ENCODE results near the gene ITSN1. TPM values are rescaled to one million over a fixed set of nuclear protein-coding genes. Genes with fewer than 3 reads are reported as not detected.

The ITSN1 gene
- total RNA-seq, 4 donors from 2014 or later, result 14.5 to 33.1 (median 26.9) TPM

GRCh38 chr21:33895356-33895755 is 253.1 kb downstream of the ITSN1 start:
- no peaks in the 10 kb centered on the region for H3K27me3 ChIP-seq
- in situ Hi-C loops (cut with MboI; ENCODE audit: low sequenced_read_pairs in 4 of 4) (loop anchor here in 2 of 4 donors (10.0 to 25.0 kb wide), 2 partner anchors 233 to 251 kb away; partner anchors contain the start of genes CRYZL1 (in 1 of the 2) and ITSN1 (in 1 of the 2)), intact Hi-C loops (cut with DNase I; ENCODE audit: low total_unique reads) (no loop called here)
- no peaks in the 10 kb centered on the region for H3K9me3 ChIP-seq
- no peak for DNase-seq
- no peak overlapping the region for H3K4me3 ChIP-seq
- H3K36me3 ChIP-seq, result no peaks in the 10 kb centered on the region
- ATAC-seq, result no peak
- TF ChIP-seq CTCF (IDR thresholded peaks at IDR 0.05 in 4 of 5, conservative IDR thresholded peaks at IDR 0.05 in 1 of 5) (no peak), POLR2A (IDR thresholded peaks at IDR 0.05) (no peak)
- H3K27ac ChIP-seq, result no peak overlapping the region
- H3K4me1 ChIP-seq, result peaks cover 5 to 9% of the 10 kb centered on the region in 2 donors

GRCh38 chr21:33896691-33897090 is 254.4 kb downstream of the ITSN1 start:
- no peaks in the 10 kb centered on the region for H3K27me3 ChIP-seq
- H3K4me3 ChIP-seq, result no peak overlapping the region
- no peak for DNase-seq
- peaks cover 9 to 10% of the 10 kb centered on the region in 2 donors for H3K4me1 ChIP-seq
- H3K27ac ChIP-seq, result no peak overlapping the region
- intact Hi-C loops (cut with DNase I; ENCODE audit: low total_unique reads), result no loop called here
- ATAC-seq, result no peak
- no peaks in the 10 kb centered on the region for H3K9me3 ChIP-seq
- TF ChIP-seq POLR2A (IDR thresholded peaks at IDR 0.05), result no peak
- TF ChIP-seq CTCF (IDR thresholded peaks at IDR 0.05 in 4 of 5, conservative IDR thresholded peaks at IDR 0.05 in 1 of 5), result no peak
- in situ Hi-C loops (cut with MboI; ENCODE audit: low sequenced_read_pairs in 4 of 4), result loop anchor here in 2 of 4 donors (10.0 to 25.0 kb wide), 2 partner anchors 234 to 252 kb away; partner anchors contain the start of genes CRYZL1 (in 1 of the 2) and ITSN1 (in 1 of the 2)
- no peaks in the 10 kb centered on the region for H3K36me3 ChIP-seq

GRCh38 chr21:33897098-33897497 is 254.8 kb downstream of the ITSN1 start:
- ATAC-seq, result no peak
- in situ Hi-C loops (cut with MboI; ENCODE audit: low sequenced_read_pairs in 4 of 4), result loop anchor here in 2 of 4 donors (10.0 to 25.0 kb wide), 2 partner anchors 235 to 252 kb away; partner anchors contain the start of genes CRYZL1 (in 1 of the 2) and ITSN1 (in 1 of the 2)
- intact Hi-C loops (cut with DNase I; ENCODE audit: low total_unique reads), result no loop called here
- Histone ChIP-seq H3K4me1 (peaks cover 9 to 11% of the 10 kb centered on the region in 2 donors), H3K27me3 (no peaks in the 10 kb centered on the region), H3K36me3 (no peaks in the 10 kb centered on the region), H3K9me3 (no peaks in the 10 kb centered on the region), H3K4me3 (no peak overlapping the region), H3K27ac (no peak overlapping the region)
- TF ChIP-seq POLR2A (IDR thresholded peaks at IDR 0.05), result no peak
- no peak for DNase-seq

- H3K4me1 ChIP-seq, result peaks cover 9 to 11% of the 10 kb centered on the region in 2 donors
- no peaks in the 10 kb centered on the region for H3K27me3 ChIP-seq
- no peak for TF ChIP-seq CTCF (IDR thresholded peaks at IDR 0.05 in 4 of 5, conservative IDR thresholded peaks at IDR 0.05 in 1 of 5)
- no peak for TF ChIP-seq POLR2A (IDR thresholded peaks at IDR 0.05)
- DNase-seq (no peak), ATAC-seq (no peak)
- intact Hi-C loops (cut with DNase I; ENCODE audit: low total_unique reads), result no loop called here
- no peak overlapping the region for H3K27ac ChIP-seq
- in situ Hi-C loops (cut with MboI; ENCODE audit: low sequenced_read_pairs in 4 of 4), result loop anchor here in 2 of 4 donors (10.0 to 25.0 kb wide), 2 partner anchors 235 to 253 kb away; partner anchors contain the start of genes CRYZL1 (in 1 of the 2) and ITSN1 (in 1 of the 2)
- peaks cover 0 to 4% of the 10 kb centered on the region in 2 donors for H3K36me3 ChIP-seq
- H3K4me3 ChIP-seq, result no peak overlapping the region
- no peaks in the 10 kb centered on the region for H3K9me3 ChIP-seq
Observed at GRCh38 chr21:33897739-33898138, 255.4 kb downstream of the ITSN1 start.

GRCh38 chr21:33898586-33898985 is 256.3 kb downstream of the ITSN1 start:
- H3K36me3 ChIP-seq, result peaks cover 0 to 13% of the 10 kb centered on the region in 2 donors
- H3K27me3 ChIP-seq, result no peaks in the 10 kb centered on the region
- H3K4me1 ChIP-seq, result peaks cover 9 to 11% of the 10 kb centered on the region in 2 donors
- in situ Hi-C loops (cut with MboI; ENCODE audit: low sequenced_read_pairs in 4 of 4), result loop anchor here in 2 of 4 donors (10.0 to 25.0 kb wide), 2 partner anchors 236 to 254 kb away; partner anchors contain the start of genes CRYZL1 (in 1 of the 2) and ITSN1 (in 1 of the 2)
- H3K27ac ChIP-seq, result no peak overlapping the region
- no peaks in the 10 kb centered on the region for H3K9me3 ChIP-seq
- no peak overlapping the region for H3K4me3 ChIP-seq
- intact Hi-C loops (cut with DNase I; ENCODE audit: low total_unique reads), result no loop called here
- DNase-seq (no peak), ATAC-seq (no peak)
- TF ChIP-seq POLR2A (IDR thresholded peaks at IDR 0.05), result no peak
- TF ChIP-seq CTCF (IDR thresholded peaks at IDR 0.05 in 4 of 5, conservative IDR thresholded peaks at IDR 0.05 in 1 of 5), result no peak

All from gastrocnemius medialis (tissue), 4 donors.